ENCODE measurements around the gene INPP4A.

Gene INPP4A

GRCh38 chr2:98444436-98445176, at the start of gene INPP4A (continued):
- TF ChIP-seq, protein P1, sequence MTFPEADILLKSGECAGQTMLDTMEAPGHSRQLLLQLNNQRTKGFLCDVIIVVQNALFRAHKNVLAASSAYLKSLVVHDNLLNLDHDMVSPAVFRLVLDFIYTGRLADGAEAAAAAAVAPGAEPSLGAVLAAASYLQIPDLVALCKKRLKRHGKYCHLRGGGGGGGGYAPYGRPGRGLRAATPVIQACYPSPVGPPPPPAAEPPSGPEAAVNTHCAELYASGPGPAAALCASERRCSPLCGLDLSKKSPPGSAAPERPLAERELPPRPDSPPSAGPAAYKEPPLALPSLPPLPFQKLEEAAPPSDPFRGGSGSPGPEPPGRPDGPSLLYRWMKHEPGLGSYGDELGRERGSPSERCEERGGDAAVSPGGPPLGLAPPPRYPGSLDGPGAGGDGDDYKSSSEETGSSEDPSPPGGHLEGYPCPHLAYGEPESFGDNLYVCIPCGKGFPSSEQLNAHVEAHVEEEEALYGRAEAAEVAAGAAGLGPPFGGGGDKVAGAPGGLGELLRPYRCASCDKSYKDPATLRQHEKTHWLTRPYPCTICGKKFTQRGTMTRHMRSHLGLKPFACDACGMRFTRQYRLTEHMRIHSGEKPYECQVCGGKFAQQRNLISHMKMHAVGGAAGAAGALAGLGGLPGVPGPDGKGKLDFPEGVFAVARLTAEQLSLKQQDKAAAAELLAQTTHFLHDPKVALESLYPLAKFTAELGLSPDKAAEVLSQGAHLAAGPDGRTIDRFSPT (tag by site-specific recombination; IDR thresholded peaks at IDR 0.05), result no peak
- TF ChIP-seq ZBTB17 (tag by site-specific recombination; IDR thresholded peaks at IDR 0.05), result peak; percentile 56; the same call in 1 of the 2 replicates
- no peak for TF ChIP-seq OVOL3 (tag by site-specific recombination; IDR thresholded peaks at IDR 0.05)
- no peak for TF ChIP-seq ZNF791 (tag by site-specific recombination; IDR thresholded peaks at IDR 0.05)
- TF ChIP-seq ZSCAN16 (tag by site-specific recombination; IDR thresholded peaks at IDR 0.05), result no peak
- no peak for TF ChIP-seq ZNF433 (tag by site-specific recombination; IDR thresholded peaks at IDR 0.05; ENCODE audit: low read depth)
- no peak for TF ChIP-seq HOXC10 (CRISPR knock-in tag; IDR thresholded peaks at IDR 0.05)
- TF ChIP-seq ZNF354C (tag by site-specific recombination; IDR thresholded peaks at IDR 0.05; ENCODE audit: borderline replicate concordance, low read depth), result no peak
- TF ChIP-seq IKZF3 (tag by site-specific recombination; IDR thresholded peaks at IDR 0.05), result no peak
- 0 out of 2 replicates have a peak, but pooled peaks have one; percentile 13 for TF ChIP-seq ZNF600 (tag by site-specific recombination; IDR thresholded peaks at IDR 0.05)
- TF ChIP-seq, protein P2, sequence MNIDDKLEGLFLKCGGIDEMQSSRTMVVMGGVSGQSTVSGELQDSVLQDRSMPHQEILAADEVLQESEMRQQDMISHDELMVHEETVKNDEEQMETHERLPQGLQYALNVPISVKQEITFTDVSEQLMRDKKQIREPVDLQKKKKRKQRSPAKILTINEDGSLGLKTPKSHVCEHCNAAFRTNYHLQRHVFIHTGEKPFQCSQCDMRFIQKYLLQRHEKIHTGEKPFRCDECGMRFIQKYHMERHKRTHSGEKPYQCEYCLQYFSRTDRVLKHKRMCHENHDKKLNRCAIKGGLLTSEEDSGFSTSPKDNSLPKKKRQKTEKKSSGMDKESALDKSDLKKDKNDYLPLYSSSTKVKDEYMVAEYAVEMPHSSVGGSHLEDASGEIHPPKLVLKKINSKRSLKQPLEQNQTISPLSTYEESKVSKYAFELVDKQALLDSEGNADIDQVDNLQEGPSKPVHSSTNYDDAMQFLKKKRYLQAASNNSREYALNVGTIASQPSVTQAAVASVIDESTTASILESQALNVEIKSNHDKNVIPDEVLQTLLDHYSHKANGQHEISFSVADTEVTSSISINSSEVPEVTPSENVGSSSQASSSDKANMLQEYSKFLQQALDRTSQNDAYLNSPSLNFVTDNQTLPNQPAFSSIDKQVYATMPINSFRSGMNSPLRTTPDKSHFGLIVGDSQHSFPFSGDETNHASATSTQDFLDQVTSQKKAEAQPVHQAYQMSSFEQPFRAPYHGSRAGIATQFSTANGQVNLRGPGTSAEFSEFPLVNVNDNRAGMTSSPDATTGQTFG (tag by site-specific recombination; IDR thresholded peaks at IDR 0.05; ENCODE audit: borderline replicate concordance), result no peak
- no peak for TF ChIP-seq ZEB2 (tag by site-specific recombination; IDR thresholded peaks at IDR 0.05)
- TF ChIP-seq ZNF335 (tag by site-specific recombination; conservative IDR thresholded peaks at IDR 0.05), result peak; percentile 53
- 0 out of 2 replicates have a peak, but pooled peaks have one; percentile 47 for TF ChIP-seq ZNF501 (tag by site-specific recombination; IDR thresholded peaks at IDR 0.05)
- TF ChIP-seq ZNF416 (tag by site-specific recombination; IDR thresholded peaks at IDR 0.05), result no peak

GRCh38 chr2:98395977-98396376, 48.7 kb upstream of the INPP4A start:
- Histone ChIP-seq H3K4me3 (ENCODE audit: low read depth, low read length) (no peak overlapping the region), H3K27ac (ENCODE audit: extremely low read depth, low read depth, low read length) (no peak overlapping the region), H3K9me3 (ENCODE audit: control insufficient read depth, insufficient read depth, low read depth, low read length) (no peaks in the 10 kb centered on the region), H3K4me1 (ENCODE audit: control insufficient read depth, insufficient read depth, low read length) (no peaks in the 10 kb centered on the region), H3K36me3 (ENCODE audit: control insufficient read depth in 2 of 2, insufficient read depth in 1 of 2, low read length in 2 of 2) (no peaks in the 10 kb centered on the region)
- no peak for TF ChIP-seq SALL2 (tag by site-specific recombination; IDR thresholded peaks at IDR 0.05; ENCODE audit: borderline replicate concordance)
- TF ChIP-seq ZNF561 (tag by site-specific recombination; IDR thresholded peaks at IDR 0.05; ENCODE audit: borderline replicate concordance), result no peak
- TF ChIP-seq BCL11B (tag by site-specific recombination; IDR thresholded peaks at IDR 0.05; ENCODE audit: low read depth), result no peak
- TF ChIP-seq KLF7 (tag by site-specific recombination; IDR thresholded peaks at IDR 0.05; ENCODE audit: borderline replicate concordance), result no peak
- POLR2A ChIA-PET, result no interaction called here
- CTCF ChIA-PET, result interaction anchor here (0.7 kb wide), 1 partner anchor 206 kb away, joined by 3 read pairs; no protein-coding TSS in a partner anchor

All from HEK293 (cell line).